HCT116 (cell line): ENCODE results near the gene GHR. TPM values are rescaled to one million over a fixed set of nuclear protein-coding genes. Genes with fewer than 3 reads are reported as not detected.

ENCODE experiments used
- ATAC-seq: fragments of 200-7000 bp; cut with Tn5 transposase; 2 replicates; pipeline ENCODE4 v1.9.1; 2020; ENCODE audit warnings: mild to moderate bottlenecking, moderate library complexity
- BruUV-seq: library from RNA; stranded (reverse); fragments of 400-500 nt; replicated peaks from 2 replicates; lab custom pipeline; 2021; lab: Mats Ljungman, UMichigan
- CTCF ChIA-PET: fragments of 300-600 bp; sonication (Branson Sonifier 250); formaldehyde crosslinking; loops from one replicate; lab custom pipeline; 2021; ENCODE audit warnings: antibody characterized with exemption; lab: Charles Lee
- POLR2A ChIA-PET: fragments of 300-600, 350-600 bp; sonication (Branson Sonifier 250); formaldehyde crosslinking; loops from one replicate; lab custom pipeline; 2021; ENCODE audit warnings: antibody characterized with exemption; lab: Charles Lee
- RAD21 ChIA-PET, 2 experiments: fragments of 300-600 bp; sonication (Branson Sonifier 250); formaldehyde crosslinking; loops; one replicate each; lab custom pipeline; 2023; ENCODE audit warnings: low total read pairs in 2 of 2; ENCODE audit not compliant: uncharacterized antibody in 2 of 2, unreplicated experiment in 2 of 2, low non-redundant PET in 1 of 2; lab: Charles Lee
- DNase-seq: peaks from one replicate; pipeline ENCODE4 v3.0.0-alpha.2; 2010; ENCODE audit warnings: low read depth, low spot score
- H2AFZ ChIP-seq: fragments of 200-600 bp; shearing (Covaris generic), sonication (generic); 2 replicates; pipeline ENCODE4 v1.6.1; 2017; ENCODE audit warnings: low read depth, mixed run types, mixed read lengths, antibody characterized with exemption, low read length; ENCODE audit not compliant: poor library complexity, severe bottlenecking
- H3K27ac ChIP-seq: 2 replicates; pipeline ENCODE4 v1.5.1; 2012; ENCODE audit warnings: low read depth, low read length
- H3K27me3 ChIP-seq: fragments of 200-600 bp; sonication (generic); 2 replicates; pipeline ENCODE4 v1.6.1; 2016; ENCODE audit warnings: mixed run types, low read length, mixed read lengths; ENCODE audit not compliant: insufficient read depth
- H3K36me3 ChIP-seq, 2 experiments: fragments of 200-500 bp in 1 of 2; fragments of 200-600 bp in 1 of 2; sonication (Bioruptor generic) in 1 of 2; sonication (generic) in 1 of 2; 2 replicates each; pipeline versions ENCODE4 v1.5.1 to v1.6.1; 2014 to 2016; ENCODE audit warnings: low read length in 2 of 2, inconsistent platforms in 1 of 2, mixed read lengths in 1 of 2, mixed run types in 1 of 2; ENCODE audit not compliant: insufficient read depth in 2 of 2, control insufficient read depth in 1 of 2
- H3K4me1 ChIP-seq, 2 experiments: fragments of 200-600 bp in 1 of 2; sonication (generic) in 1 of 2; 2 replicates each; pipeline versions ENCODE4 v1.5.1 to v1.6.1; 2012 to 2017; ENCODE audit warnings: low read length in 2 of 2, inconsistent platforms in 1 of 2, mild to moderate bottlenecking in 1 of 2, mixed read lengths in 1 of 2, mixed run types in 1 of 2, moderate library complexity in 1 of 2; ENCODE audit not compliant: insufficient read depth in 2 of 2, control insufficient read depth in 1 of 2
- H3K4me2 ChIP-seq: fragments of 200-600 bp; sonication (generic); 2 replicates; pipeline ENCODE4 v1.6.1; 2017; ENCODE audit warnings: mixed run types, low read length, mixed read lengths
- H3K4me3 ChIP-seq, 2 experiments: fragments of 200-600 bp in 1 of 2; sonication (generic) in 1 of 2; replicated peaks in 1 of 2; 2 replicates each; pipeline ENCODE4 v1.5.1; 2011 to 2016; ENCODE audit warnings: low read length in 2 of 2, control low read depth in 1 of 2, low read depth in 1 of 2, mild to moderate bottlenecking in 1 of 2, mixed read lengths in 1 of 2, mixed run types in 1 of 2
- H3K79me2 ChIP-seq: fragments of 200-600 bp; sonication (generic); 2 replicates; pipeline ENCODE4 v1.6.1; 2017; ENCODE audit warnings: mild to moderate bottlenecking, mixed run types, low read length, moderate library complexity, mixed read lengths; ENCODE audit not compliant: insufficient read depth
- H3K9ac ChIP-seq: fragments of 200-600 bp; sonication (generic); 2 replicates; pipeline ENCODE4 v1.6.1; 2016; ENCODE audit warnings: low read length, mixed read lengths
- H3K9me2 ChIP-seq: fragments of 200-600 bp; sonication (generic), shearing (Covaris generic); 2 replicates; pipeline ENCODE4 v1.6.1; 2017; ENCODE audit warnings: mixed run types, mild to moderate bottlenecking, moderate library complexity; ENCODE audit not compliant: insufficient read depth
- H3K9me3 ChIP-seq, 2 experiments: fragments of 200-500 bp in 1 of 2; fragments of 200-600 bp in 1 of 2; sonication (Bioruptor generic) in 1 of 2; sonication (generic) in 1 of 2; 2 replicates each; pipeline ENCODE4 v1.6.1; 2014 to 2017; ENCODE audit warnings: low read length in 2 of 2, mixed read lengths in 2 of 2, inconsistent platforms in 1 of 2, low read depth in 1 of 2, mild to moderate bottlenecking in 1 of 2, mixed run types in 1 of 2, moderate library complexity in 1 of 2; ENCODE audit not compliant: control insufficient read depth in 1 of 2, insufficient read depth in 1 of 2
- H4K20me1 ChIP-seq: fragments of 200-600 bp; sonication (generic), shearing (Covaris generic); 2 replicates; pipeline ENCODE4 v1.6.1; 2017; ENCODE audit warnings: mixed run types, mild to moderate bottlenecking, moderate library complexity; ENCODE audit not compliant: insufficient read depth
- CBX3 ChIP-seq: IDR thresholded peaks from 2 replicates; pipeline ENCODE4 v1.6.1; 2012; ENCODE audit warnings: low read depth
- ELF1 ChIP-seq: IDR thresholded peaks from 2 replicates; pipeline ENCODE4 v1.6.1; 2012; ENCODE audit warnings: low read depth, borderline replicate concordance
- EZH2 ChIP-seq: fragments of 200-600 bp; sonication (generic); IDR thresholded peaks from 2 replicates; pipeline ENCODE4 v1.6.1; 2017; ENCODE audit warnings: antibody characterized with exemption, mixed run types
- EZH2phosphoT487 ChIP-seq: fragments of 200-600 bp; IDR thresholded peaks from 2 replicates; pipeline ENCODE4 v1.6.1; 2018; ENCODE audit warnings: antibody characterized with exemption, borderline replicate concordance
- FOSL1 ChIP-seq: IDR thresholded peaks from 2 replicates; pipeline ENCODE4 v1.6.1; 2012; ENCODE audit warnings: low read depth
- JUND ChIP-seq: IDR thresholded peaks from 2 replicates; pipeline ENCODE4 v1.6.1; 2012
- POLR2A ChIP-seq: IDR thresholded peaks from 2 replicates; pipeline ENCODE4 v1.7.0; 2011; ENCODE audit warnings: borderline replicate concordance; ENCODE audit not compliant: insufficient read depth, insufficient read length; ENCODE audit errors: extremely low read depth
- RAD21 ChIP-seq: IDR thresholded peaks from 2 replicates; pipeline ENCODE4 v1.6.1; 2012; ENCODE audit warnings: low read depth, mild to moderate bottlenecking
- SRF ChIP-seq: IDR thresholded peaks from 2 replicates; pipeline ENCODE4 v1.6.1; 2012; ENCODE audit warnings: low read depth
- TCF7L2 ChIP-seq: IDR thresholded peaks from 2 replicates; pipeline ENCODE4 v1.7.0; 2011; ENCODE audit warnings: borderline replicate concordance, inconsistent platforms; ENCODE audit not compliant: insufficient read depth, insufficient read length; ENCODE audit errors: extremely low read depth
- ZFX ChIP-seq: fragments of 450-650 bp; IDR thresholded peaks from 2 replicates; pipeline ENCODE4 v1.6.1; 2017
- ZNF274 ChIP-seq: fragments of 200-500 bp; sonication (Bioruptor generic); IDR thresholded peaks from 2 replicates; pipeline ENCODE4 v1.6.1; 2014; ENCODE audit warnings: mild to moderate bottlenecking, low read depth, low read length, inconsistent platforms
- intact Hi-C: fragments of 100-400 bp; cut with micrococcal nuclease; formaldehyde crosslinking; loops from 2 replicates; pipeline ENCODE4 v1.10.0; 2022
- total RNA-seq: library from RNA; stranded (reverse); gene quantifications from one replicate; pipeline ENCODE4 v1.2.1, GENCODE V29; 2021; ENCODE audit not compliant: unreplicated experiment
- TF ChIP-seq, protein P1 (sequence below): IDR thresholded peaks from 2 replicates; pipeline ENCODE4 v1.6.1; 2012; ENCODE audit warnings: low read depth
- TF ChIP-seq, protein P2 (sequence below): IDR thresholded peaks from 2 replicates; pipeline ENCODE4 v1.6.1; 2012

The GHR gene
- total RNA-seq, 1 experiment from 2014 or later: not detected

DNA sequence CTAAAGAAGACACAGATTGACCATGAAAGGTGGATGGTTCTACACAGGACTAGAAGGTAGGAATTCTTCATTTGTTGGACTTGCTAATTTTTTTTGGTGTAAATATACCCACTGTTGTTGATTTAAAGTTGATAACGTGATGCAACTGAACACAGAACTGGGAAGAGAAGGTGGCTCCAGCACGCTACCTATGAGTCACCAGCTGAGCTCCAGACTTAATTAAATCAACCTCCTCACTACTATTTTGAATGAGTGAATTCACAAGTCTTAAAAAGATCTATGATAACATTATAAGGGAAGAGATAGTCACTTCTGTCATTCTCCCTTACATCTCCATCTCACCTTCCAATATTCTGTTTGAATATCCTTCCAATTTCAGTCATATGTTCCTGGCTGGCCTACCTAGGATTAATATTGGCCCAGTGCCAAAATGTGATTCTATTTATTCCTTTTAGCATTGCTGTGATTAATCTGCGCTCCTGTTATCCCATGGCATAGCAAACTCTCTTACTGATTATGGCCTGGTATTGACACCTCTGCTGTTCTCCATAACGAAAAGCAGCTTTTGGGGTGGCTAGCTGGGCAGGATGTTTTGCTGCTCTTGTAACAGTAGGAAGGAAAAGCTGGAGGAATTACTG lies 197.5 kb downstream of the GHR start:
- DNase-seq: no peak
- CTCF ChIA-PET: interaction anchor here (1.0 kb wide), 1 partner anchor 37 kb away, joined by 5 read pairs; no protein-coding TSS in a partner anchor
- Histone ChIP-seq H3K79me2 (no peaks in the 10 kb centered on the region), H3K4me3 (no peak overlapping the region), H3K9ac (no peak overlapping the region), H3K27me3 (peaks cover 17% of the 10 kb centered on the region), H3K4me1 (no peaks in the 10 kb centered on the region), H3K9me2 (no peaks in the 10 kb centered on the region), H3K4me2 (no peak overlapping the region), H3K9me3 (no peaks in the 10 kb centered on the region), H2AFZ (no peak overlapping the region), H3K36me3 (no peaks in the 10 kb centered on the region), H4K20me1 (no peaks in the 10 kb centered on the region), H3K27ac (no peak overlapping the region)
- TF ChIP-seq, protein P1, sequence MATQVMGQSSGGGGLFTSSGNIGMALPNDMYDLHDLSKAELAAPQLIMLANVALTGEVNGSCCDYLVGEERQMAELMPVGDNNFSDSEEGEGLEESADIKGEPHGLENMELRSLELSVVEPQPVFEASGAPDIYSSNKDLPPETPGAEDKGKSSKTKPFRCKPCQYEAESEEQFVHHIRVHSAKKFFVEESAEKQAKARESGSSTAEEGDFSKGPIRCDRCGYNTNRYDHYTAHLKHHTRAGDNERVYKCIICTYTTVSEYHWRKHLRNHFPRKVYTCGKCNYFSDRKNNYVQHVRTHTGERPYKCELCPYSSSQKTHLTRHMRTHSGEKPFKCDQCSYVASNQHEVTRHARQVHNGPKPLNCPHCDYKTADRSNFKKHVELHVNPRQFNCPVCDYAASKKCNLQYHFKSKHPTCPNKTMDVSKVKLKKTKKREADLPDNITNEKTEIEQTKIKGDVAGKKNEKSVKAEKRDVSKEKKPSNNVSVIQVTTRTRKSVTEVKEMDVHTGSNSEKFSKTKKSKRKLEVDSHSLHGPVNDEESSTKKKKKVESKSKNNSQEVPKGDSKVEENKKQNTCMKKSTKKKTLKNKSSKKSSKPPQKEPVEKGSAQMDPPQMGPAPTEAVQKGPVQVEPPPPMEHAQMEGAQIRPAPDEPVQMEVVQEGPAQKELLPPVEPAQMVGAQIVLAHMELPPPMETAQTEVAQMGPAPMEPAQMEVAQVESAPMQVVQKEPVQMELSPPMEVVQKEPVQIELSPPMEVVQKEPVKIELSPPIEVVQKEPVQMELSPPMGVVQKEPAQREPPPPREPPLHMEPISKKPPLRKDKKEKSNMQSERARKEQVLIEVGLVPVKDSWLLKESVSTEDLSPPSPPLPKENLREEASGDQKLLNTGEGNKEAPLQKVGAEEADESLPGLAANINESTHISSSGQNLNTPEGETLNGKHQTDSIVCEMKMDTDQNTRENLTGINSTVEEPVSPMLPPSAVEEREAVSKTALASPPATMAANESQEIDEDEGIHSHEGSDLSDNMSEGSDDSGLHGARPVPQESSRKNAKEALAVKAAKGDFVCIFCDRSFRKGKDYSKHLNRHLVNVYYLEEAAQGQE: no peak
- no peak for TF ChIP-seq ZFX
- TF ChIP-seq ZNF274: no peak
- no peak for TF ChIP-seq JUND
- no peak for TF ChIP-seq FOSL1
- TF ChIP-seq RAD21: no peak
- POLR2A ChIA-PET: no interaction called here
- no peak for ATAC-seq
- intact Hi-C loops: no loop called here
- BruUV-seq: no TSS peak
- RAD21 ChIA-PET: no interaction called here

DNA sequence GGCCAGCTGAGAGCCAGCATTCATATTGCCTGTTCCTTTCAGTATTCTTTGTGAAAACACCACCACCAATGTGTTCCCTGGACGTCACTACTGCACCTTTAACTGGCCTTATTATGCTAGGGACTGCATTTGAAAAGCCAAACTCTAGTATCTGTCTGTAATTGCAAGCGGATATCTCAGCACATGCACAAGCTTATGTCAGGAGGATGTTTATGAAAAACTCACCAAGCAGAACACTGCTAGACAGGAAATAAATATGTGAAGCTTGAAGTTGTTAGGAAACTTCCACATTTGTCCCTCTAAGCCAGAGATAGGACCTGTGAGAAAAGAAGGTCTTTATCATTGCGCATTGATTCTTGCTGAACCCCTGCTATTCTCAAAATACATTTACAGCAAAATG lies 198.0 kb downstream of the GHR start:
- H3K4me1 ChIP-seq: no peaks in the 10 kb centered on the region
- no TSS peak for BruUV-seq
- intact Hi-C loops: no loop called here
- no peaks in the 10 kb centered on the region for H3K9me3 ChIP-seq
- H3K79me2 ChIP-seq: no peaks in the 10 kb centered on the region
- CTCF ChIA-PET: interaction anchor here (1.0 kb wide), 1 partner anchor 38 kb away, joined by 5 read pairs; no protein-coding TSS in a partner anchor
- no peak for DNase-seq
- H3K4me2 ChIP-seq: no peak overlapping the region
- RAD21 ChIA-PET: no interaction called here
- H2AFZ ChIP-seq: no peak overlapping the region
- no peaks in the 10 kb centered on the region for H4K20me1 ChIP-seq
- no peak overlapping the region for H3K4me3 ChIP-seq
- no peak overlapping the region for H3K27ac ChIP-seq
- H3K9ac ChIP-seq: no peak overlapping the region
- POLR2A ChIA-PET: no interaction called here
- no peaks in the 10 kb centered on the region for H3K9me2 ChIP-seq
- no peaks in the 10 kb centered on the region for H3K36me3 ChIP-seq
- H3K27me3 ChIP-seq: peaks cover 15% of the 10 kb centered on the region
- ATAC-seq: no peak
- TF ChIP-seq CBX3: no peak
- TF ChIP-seq, protein P1: no peak
- TF ChIP-seq FOSL1: no peak
- no peak for TF ChIP-seq POLR2A
- TF ChIP-seq, protein P2, sequence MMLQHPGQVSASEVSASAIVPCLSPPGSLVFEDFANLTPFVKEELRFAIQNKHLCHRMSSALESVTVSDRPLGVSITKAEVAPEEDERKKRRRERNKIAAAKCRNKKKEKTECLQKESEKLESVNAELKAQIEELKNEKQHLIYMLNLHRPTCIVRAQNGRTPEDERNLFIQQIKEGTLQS: no peak
- no peak for TF ChIP-seq SRF
- TF ChIP-seq TCF7L2: no peak
- TF ChIP-seq EZH2: no peak
- TF ChIP-seq ZFX: no peak
- TF ChIP-seq JUND: no peak
- TF ChIP-seq ELF1: no peak
- TF ChIP-seq EZH2phosphoT487: no peak
